MM.1S (cell line): ENCODE results near the gene PSAT1.

Experiments
- DNase-seq: peaks from one replicate; pipeline ENCODE4 v3.0.0-alpha.2; 2015
- H2AFZ ChIP-seq: fragments of 300-600 bp; sonication (generic); 2 replicates; pipeline ENCODE4 v1.6.0; 2016; ENCODE audit warnings: antibody characterized with exemption, low read length
- H3F3A ChIP-seq: fragments of 300-600 bp; sonication (generic); 2 replicates; pipeline ENCODE4 v1.6.1; 2016; ENCODE audit warnings: mild to moderate bottlenecking, antibody characterized with exemption, low read length, moderate library complexity, mixed read lengths; ENCODE audit not compliant: insufficient read depth
- H3K27ac ChIP-seq: fragments of 300-600 bp; sonication (generic); 2 replicates; pipeline ENCODE4 v1.5.1; 2016; ENCODE audit warnings: mild to moderate bottlenecking, low read length
- H3K27me3 ChIP-seq: fragments of 300-600 bp; sonication (generic); replicated peaks from 2 replicates; pipeline ENCODE4 v1.6.0; 2016; ENCODE audit warnings: low read length; ENCODE audit not compliant: insufficient read depth
- H3K36me3 ChIP-seq: fragments of 300-600 bp; sonication (generic); replicated peaks from 2 replicates; pipeline ENCODE4 v1.6.1; 2016; ENCODE audit warnings: mild to moderate bottlenecking, low read length, mixed read lengths; ENCODE audit not compliant: insufficient read depth
- H3K4me1 ChIP-seq: fragments of 300-600 bp; sonication (generic); 2 replicates; pipeline ENCODE4 v1.6.1; 2016; ENCODE audit warnings: low read length, mixed read lengths
- H3K4me2 ChIP-seq: fragments of 300-600 bp; sonication (generic); 2 replicates; pipeline ENCODE4 v1.6.0; 2016; ENCODE audit warnings: low read depth, low read length
- H3K4me3 ChIP-seq: fragments of 300-600 bp; sonication (generic); 2 replicates; pipeline ENCODE4 v1.5.1; 2016; ENCODE audit warnings: low read length, mixed read lengths
- H3K79me2 ChIP-seq: fragments of 300-600 bp; sonication (generic); 2 replicates; pipeline ENCODE4 v1.6.1; 2016; ENCODE audit warnings: mixed run types, low read length, mixed read lengths
- H3K9ac ChIP-seq: fragments of 300-600 bp; sonication (generic); 2 replicates; pipeline ENCODE4 v1.6.1; 2016; ENCODE audit warnings: low read length, mixed read lengths
- H3K9me2 ChIP-seq: fragments of 300-600 bp; sonication (generic); replicated peaks from 2 replicates; pipeline ENCODE4 v1.6.1; 2016; ENCODE audit warnings: mild to moderate bottlenecking, low read length, mixed read lengths; ENCODE audit not compliant: insufficient read depth
- H3K9me3 ChIP-seq: fragments of 300-600 bp; sonication (generic); replicated peaks from 2 replicates; pipeline ENCODE4 v1.6.1; 2016; ENCODE audit warnings: mild to moderate bottlenecking, low read length, mixed read lengths; ENCODE audit not compliant: insufficient read depth
- H4K20me1 ChIP-seq: fragments of 300-600 bp; sonication (generic); 2 replicates; pipeline ENCODE4 v1.6.1; 2016; ENCODE audit warnings: mild to moderate bottlenecking, low read length, moderate library complexity, mixed read lengths; ENCODE audit not compliant: insufficient read depth
- EZH2 ChIP-seq: fragments of 300-600 bp; sonication (generic); optimal IDR thresholded peaks from 2 replicates; pipeline ENCODE3; 2017; ENCODE audit warnings: low read depth, mild to moderate bottlenecking, antibody characterized with exemption, low read length, mixed read lengths
- EZH2phosphoT487 ChIP-seq: fragments of 300-600 bp; sonication (generic); IDR thresholded peaks from 2 replicates; pipeline ENCODE4 v1.6.1; 2018; ENCODE audit warnings: antibody characterized with exemption, low read length
- TF ChIP-seq, protein P1 (sequence below): fragments of 300-600 bp; sonication (generic); IDR thresholded peaks from 2 replicates; pipeline ENCODE4 v1.5.1; 2016; ENCODE audit warnings: antibody characterized with exemption, low read length, mixed read lengths

PSAT1 gene

GRCh38 chr9:78306222-78307076, 9.5 kb downstream of the PSAT1 start:
- DNase-seq = no peak
- H3K9ac ChIP-seq = no peak overlapping the region
- H3K9me3 ChIP-seq = no peaks in the 10 kb centered on the region
- H3K27me3 ChIP-seq = no peaks in the 10 kb centered on the region
- no peak overlapping the region for H3K4me2 ChIP-seq
- no peak overlapping the region for H3K27ac ChIP-seq
- H3K79me2 ChIP-seq = peaks cover 4% of the 10 kb centered on the region; the same call in 1 of the 2 replicates
- H3K4me1 ChIP-seq = no peaks in the 10 kb centered on the region
- no peaks in the 10 kb centered on the region for H3F3A ChIP-seq
- no peak overlapping the region for H2AFZ ChIP-seq
- H3K4me3 ChIP-seq = no peak overlapping the region
- H4K20me1 ChIP-seq = no peaks in the 10 kb centered on the region
- no peak for TF ChIP-seq EZH2phosphoT487
- no peak for TF ChIP-seq EZH2
- TF ChIP-seq, protein P1, sequence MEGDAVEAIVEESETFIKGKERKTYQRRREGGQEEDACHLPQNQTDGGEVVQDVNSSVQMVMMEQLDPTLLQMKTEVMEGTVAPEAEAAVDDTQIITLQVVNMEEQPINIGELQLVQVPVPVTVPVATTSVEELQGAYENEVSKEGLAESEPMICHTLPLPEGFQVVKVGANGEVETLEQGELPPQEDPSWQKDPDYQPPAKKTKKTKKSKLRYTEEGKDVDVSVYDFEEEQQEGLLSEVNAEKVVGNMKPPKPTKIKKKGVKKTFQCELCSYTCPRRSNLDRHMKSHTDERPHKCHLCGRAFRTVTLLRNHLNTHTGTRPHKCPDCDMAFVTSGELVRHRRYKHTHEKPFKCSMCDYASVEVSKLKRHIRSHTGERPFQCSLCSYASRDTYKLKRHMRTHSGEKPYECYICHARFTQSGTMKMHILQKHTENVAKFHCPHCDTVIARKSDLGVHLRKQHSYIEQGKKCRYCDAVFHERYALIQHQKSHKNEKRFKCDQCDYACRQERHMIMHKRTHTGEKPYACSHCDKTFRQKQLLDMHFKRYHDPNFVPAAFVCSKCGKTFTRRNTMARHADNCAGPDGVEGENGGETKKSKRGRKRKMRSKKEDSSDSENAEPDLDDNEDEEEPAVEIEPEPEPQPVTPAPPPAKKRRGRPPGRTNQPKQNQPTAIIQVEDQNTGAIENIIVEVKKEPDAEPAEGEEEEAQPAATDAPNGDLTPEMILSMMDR = no peak
- no peaks in the 10 kb centered on the region for H3K9me2 ChIP-seq
- H3K36me3 ChIP-seq = no peaks in the 10 kb centered on the region; the same call in 1 of the 2 replicates

DNA sequence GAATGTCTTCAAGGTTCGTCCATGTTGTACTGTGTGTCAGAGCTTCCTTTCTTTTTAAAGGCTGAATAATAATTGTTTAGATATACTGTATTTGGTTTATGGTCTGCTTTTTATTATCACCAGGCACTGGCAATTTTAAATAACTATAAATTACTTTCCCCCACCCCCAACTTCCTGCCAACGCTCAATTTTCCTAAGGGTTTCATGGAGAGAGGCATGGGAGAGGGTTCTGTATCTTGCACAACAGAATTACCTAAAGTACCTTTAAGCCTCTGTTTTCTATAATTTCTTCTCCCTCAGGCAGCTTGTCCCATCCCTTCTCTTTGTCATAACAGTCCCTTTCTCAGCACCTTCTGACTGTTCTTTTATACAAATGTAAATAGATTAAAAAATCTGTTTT, 10.4 kb downstream of the PSAT1 start:
- no peaks in the 10 kb centered on the region for H3K9me2 ChIP-seq
- H3K27ac ChIP-seq = no peak overlapping the region
- no peaks in the 10 kb centered on the region for H3K27me3 ChIP-seq
- H3K4me1 ChIP-seq = no peaks in the 10 kb centered on the region
- H3K4me3 ChIP-seq = no peak overlapping the region
- H3K4me2 ChIP-seq = no peak overlapping the region
- H2AFZ ChIP-seq = no peak overlapping the region
- no peaks in the 10 kb centered on the region; the same call in 1 of the 2 replicates for H3K36me3 ChIP-seq
- TF ChIP-seq, protein P1 = no peak
- TF ChIP-seq EZH2 (no peak), EZH2phosphoT487 (no peak)
- H4K20me1 ChIP-seq = no peaks in the 10 kb centered on the region
- no peaks in the 10 kb centered on the region for H3F3A ChIP-seq
- no peak overlapping the region for H3K9ac ChIP-seq
- no peaks in the 10 kb centered on the region; the same call in 1 of the 2 replicates for H3K79me2 ChIP-seq
- DNase-seq = no peak
- H3K9me3 ChIP-seq = no peaks in the 10 kb centered on the region

GRCh38 chr9:78309066-78309465, 12.1 kb downstream of the PSAT1 start:
- H4K20me1 ChIP-seq = no peaks in the 10 kb centered on the region
- no peaks in the 10 kb centered on the region for H3K4me1 ChIP-seq
- H2AFZ ChIP-seq = no peak overlapping the region
- no peaks in the 10 kb centered on the region for H3K9me3 ChIP-seq
- H3F3A ChIP-seq = no peaks in the 10 kb centered on the region
- no peaks in the 10 kb centered on the region for H3K27me3 ChIP-seq
- no peak overlapping the region for H3K27ac ChIP-seq
- no peaks in the 10 kb centered on the region for H3K9me2 ChIP-seq
- H3K9ac ChIP-seq = no peak overlapping the region
- no peaks in the 10 kb centered on the region for H3K79me2 ChIP-seq
- H3K4me2 ChIP-seq = no peak overlapping the region
- no peak overlapping the region for H3K4me3 ChIP-seq
- TF ChIP-seq EZH2phosphoT487 (no peak), EZH2 (no peak)
- TF ChIP-seq, protein P1 = no peak
- no peak for DNase-seq
- H3K36me3 ChIP-seq = no peaks in the 10 kb centered on the region; the same call in 1 of the 2 replicates
